Activated CD8-positive, alpha-beta memory T cell treated with anti-CD3 and anti-CD28 coated beads for 24 hours (primary cell): ENCODE results near the gene MIF.
"Not testable (repeated sequence)": the region's sequence is repeated elsewhere in the genome, so short reads cannot be mapped to it uniquely, and the experiment has no call there.

Experiments used
- DNase-seq: peaks from one replicate; pipeline ENCODE4 v3.0.0-alpha.2; 2020

MIF gene

DNA sequence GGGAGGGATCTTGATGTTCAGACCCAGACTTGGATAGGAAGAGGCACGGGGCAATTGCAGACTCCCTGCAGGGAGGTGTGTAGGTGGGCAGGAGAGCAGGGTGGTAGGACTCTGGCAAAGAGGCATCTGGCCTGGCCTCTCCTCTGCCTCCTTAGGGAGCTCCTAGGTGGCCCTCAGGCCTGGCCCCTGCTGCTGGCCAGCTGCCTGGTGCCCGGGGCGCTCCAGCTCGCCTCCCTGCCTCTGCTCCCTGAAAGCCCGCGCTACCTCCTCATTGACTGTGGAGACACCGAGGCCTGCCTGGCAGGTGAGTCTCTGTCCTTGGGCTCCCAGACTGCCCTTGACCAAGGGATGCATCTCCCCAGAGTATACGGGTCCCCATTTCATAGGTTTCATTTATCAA, 16.6 kb upstream of the MIF start:
- no peak for DNase-seq

DNA sequence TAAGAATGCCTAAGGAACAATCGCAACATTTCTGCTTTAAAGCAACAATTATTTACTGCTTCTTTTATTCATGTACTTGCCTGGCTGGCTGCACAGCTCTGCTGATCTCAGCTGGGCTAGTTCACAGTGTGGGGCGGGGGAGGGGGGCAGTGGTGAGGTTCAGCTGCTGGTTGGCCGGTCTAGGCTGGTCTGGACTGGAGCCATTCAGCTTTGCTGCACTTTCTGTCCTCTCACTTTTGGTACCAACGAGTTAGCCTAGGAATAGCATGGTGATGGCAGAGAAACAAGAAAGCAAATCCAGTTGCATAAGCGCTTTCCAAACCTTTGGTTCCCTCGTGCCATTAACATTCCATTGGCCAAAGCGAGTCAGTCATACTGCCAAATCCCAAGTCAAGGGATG, 16.0 kb upstream of the MIF start:
- DNase-seq = no peak

DNA sequence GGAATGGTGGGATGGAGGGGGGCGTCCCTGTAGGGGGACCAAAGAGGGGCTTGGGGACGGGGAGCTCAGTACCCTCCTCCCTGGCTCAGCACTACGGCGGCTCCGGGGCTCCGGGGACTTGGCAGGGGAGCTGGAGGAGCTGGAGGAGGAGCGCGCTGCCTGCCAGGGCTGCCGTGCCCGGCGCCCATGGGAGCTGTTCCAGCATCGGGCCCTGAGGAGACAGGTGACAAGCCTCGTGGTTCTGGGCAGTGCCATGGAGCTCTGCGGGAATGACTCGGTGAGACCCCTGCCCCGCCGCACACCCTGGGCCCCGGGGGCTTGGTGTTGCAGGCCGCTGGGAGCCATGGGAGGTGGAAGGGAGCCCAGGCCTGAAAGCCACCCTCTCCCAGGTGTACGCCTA, 11.8 kb upstream of the MIF start:
- no peak for DNase-seq

DNA sequence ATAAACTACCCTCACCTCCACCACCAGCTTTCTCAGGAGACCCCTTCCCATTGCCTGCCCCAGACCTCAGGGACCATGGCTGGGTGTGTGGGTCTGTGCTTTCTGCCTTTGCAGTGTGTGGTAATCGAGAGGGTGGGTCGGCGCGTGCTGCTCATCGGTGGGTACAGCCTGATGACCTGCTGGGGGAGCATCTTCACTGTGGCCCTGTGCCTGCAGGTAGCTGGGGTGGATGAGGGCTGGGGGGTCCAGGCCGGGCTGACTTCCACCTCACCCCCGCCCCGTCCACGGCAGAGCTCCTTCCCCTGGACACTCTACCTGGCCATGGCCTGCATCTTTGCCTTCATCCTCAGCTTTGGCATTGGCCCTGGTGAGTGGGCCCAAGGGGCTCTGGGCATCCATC, 10.5 kb upstream of the MIF start:
- DNase-seq = no peak

DNA sequence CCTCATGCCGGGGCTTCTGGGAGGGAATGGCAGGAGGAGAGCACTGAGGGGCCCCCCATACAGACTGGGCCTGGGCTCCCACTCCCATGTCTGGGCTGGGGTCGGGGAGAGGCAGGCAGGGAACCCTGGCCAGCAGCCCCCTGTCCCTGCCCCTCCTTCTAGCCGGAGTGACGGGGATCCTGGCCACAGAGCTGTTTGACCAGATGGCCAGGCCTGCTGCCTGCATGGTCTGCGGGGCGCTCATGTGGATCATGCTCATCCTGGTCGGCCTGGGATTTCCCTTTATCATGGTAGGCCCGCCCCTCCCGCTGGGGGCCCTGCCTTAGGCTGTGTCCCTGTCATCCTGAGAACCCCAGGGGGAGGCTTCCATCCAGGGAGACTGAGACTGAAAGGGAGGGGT, 10.0 kb upstream of the MIF start:
- DNase-seq = no peak

DNA sequence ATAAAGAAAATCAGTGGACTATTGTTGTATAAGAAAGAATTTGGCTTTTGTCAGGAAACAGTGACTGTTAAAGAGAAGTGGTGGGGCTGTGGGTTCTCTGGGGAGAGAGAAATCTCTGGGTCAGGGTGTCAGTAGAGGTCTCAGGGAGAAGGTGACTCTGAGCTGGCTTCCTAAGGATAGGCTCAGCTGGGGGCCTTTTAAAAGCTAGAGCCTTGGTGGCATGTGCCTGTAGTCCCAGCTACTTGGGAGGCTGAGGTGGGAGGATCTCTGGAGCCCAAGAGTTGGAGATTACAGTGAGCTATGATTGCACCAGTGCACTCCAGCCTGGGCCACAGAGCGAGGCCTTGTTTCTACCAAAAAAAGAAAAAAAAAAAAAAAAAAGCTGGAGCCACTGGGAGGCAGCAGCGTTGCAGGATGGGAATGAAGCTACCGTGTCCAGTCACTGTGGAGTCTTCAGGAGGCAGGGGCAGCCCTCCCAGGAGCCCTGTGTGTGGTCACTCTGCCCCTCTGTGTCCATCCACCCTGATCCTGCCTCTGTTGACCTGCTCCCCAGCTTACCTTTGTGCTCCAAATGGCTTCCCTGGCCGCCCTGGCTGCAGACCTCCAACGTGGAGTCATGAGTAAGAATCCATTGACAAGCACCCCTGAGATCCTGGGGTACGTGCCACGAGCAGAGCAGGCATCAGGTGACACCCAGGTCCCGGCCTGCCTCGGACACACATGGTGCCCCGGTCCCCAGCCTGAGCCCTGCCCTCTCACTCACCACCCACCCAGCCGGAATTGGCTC, 5.4 kb upstream of the MIF start:
- DNase-seq = no peak

DNA sequence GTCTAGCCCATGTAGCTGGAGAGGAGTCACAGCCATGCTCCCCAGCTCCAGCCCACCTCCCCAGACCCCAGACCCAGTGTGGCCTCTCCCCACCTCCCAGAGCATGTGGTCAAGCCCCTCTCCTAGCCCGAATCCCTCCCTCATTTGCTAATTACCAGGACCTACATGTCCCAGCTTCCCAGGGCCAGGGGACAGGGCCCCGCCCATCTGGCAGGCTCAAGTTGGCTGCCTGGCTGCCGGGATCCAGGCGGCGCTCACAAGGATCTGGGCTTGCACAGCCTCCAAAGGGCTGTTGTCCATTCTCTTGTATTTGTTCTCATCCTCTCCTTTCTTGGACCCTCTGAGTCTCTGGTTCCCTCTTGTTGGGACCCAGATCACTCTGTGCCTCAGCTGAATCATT, 4.6 kb upstream of the MIF start:
- no peak for DNase-seq

DNA sequence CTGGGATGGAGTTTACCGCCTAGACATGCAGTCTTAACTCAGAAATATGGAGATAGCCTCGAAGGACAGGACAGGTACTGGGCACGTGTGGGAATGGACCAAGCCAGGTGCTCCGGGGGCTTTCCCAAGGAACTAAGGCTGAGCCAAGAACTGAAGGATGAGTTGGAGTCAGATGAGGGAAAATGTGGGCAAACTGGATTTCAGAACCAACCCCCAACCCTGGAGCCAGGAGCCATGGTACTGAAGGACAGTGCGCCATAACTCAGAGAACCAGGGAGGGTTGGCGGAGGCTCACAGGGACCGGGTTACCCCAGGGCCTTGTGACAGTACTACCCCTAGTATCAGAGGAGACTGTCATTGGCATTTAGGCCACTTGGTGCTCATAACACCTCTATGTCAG, 2.5 kb upstream of the MIF start:
- no peak for DNase-seq

DNA sequence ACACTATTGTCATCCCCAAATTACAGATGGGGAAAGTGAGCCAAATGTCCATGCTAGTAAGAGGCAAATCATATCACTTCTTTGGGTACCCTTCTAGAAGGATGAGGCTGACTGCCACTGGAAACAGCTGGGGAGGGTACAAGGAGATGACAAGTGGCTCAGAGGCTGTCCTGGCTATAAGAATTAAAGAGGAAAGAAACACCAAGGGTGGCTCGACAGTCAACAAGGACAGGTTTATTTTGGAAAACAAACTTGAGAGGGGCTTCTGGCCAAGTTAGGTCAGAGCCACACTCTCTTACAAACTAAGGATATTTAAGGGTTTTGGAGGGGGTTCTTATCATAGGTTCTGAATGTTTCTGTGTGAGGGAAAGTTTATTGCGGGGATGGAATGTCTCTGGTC, 2.1 kb upstream of the MIF start:
- no peak for DNase-seq

DNA sequence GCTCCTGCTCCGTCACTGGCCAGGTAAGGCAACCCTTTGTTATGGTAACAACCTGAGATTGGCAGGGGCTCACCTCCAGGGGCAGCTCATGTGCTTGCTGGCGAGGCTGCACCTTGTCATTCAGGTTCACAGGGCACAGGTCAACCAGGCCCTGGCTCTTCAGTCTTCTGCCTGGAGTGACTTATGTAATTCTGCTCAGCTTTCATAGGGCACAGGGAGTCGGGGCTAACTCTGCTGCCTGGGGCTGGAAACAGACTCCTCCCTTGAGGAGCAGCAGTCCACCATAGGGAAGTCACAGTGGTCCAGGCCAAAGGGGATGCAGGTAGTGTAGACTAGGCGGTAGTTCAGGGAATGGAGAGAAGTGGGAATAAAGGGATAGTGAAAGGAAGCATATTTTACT, 1.5 kb upstream of the MIF start:
- no peak for DNase-seq

DNA sequence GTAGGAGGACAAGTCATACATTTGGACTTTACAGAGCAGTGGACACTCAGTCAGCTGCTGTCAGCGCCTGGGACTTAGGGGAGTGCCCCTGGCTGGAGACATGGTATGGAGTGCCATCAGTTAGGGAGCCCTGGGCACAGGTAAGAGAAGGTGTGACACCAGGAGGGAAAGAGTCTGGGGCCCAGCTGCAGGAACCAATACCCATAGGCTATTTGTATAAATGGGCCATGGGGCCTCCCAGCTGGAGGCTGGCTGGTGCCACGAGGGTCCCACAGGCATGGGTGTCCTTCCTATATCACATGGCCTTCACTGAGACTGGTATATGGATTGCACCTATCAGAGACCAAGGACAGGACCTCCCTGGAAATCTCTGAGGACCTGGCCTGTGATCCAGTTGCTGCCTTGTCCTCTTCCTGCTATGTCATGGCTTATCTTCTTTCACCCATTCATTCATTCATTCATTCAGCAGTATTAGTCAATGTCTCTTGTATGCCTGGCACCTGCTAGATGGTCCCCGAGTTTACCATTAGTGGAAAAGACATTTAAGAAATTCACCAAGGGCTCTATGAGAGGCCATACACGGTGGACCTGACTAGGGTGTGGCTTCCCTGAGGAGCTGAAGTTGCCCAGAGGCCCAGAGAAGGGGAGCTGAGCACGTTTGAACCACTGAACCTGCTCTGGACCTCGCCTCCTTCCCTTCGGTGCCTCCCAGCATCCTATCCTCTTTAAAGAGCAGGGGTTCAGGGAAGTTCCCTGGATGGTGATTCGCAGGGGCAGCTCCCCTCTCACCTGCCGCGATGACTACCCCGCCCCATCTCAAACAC, 850 bp upstream of the MIF start:
- no peak for DNase-seq

DNA sequence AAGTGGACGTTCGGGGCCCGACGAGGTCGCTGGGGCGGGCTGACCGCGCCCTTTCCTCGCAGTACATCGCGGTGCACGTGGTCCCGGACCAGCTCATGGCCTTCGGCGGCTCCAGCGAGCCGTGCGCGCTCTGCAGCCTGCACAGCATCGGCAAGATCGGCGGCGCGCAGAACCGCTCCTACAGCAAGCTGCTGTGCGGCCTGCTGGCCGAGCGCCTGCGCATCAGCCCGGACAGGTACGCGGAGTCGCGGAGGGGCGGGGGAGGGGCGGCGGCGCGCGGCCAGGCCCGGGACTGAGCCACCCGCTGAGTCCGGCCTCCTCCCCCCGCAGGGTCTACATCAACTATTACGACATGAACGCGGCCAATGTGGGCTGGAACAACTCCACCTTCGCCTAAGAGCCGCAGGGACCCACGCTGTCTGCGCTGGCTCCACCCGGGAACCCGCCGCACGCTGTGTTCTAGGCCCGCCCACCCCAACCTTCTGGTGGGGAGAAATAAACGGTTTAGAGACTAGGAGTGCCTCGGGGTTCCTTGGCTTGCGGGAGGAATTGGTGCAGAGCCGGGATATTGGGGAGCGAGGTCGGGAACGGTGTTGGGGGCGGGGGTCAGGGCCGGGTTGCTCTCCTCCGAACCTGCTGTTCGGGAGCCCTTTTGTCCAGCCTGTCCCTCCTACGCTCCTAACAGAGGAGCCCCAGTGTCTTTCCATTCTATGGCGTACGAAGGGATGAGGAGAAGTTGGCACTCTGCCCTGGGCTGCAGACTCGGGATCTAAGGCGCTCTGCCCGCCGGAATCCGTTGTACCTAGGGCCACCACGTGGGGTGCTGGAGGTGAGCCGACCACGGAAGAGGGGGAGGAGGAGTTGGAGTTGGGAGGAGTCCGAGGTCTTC, 771 bp downstream of the MIF start:
- peak; percentile 86 for DNase-seq

DNA sequence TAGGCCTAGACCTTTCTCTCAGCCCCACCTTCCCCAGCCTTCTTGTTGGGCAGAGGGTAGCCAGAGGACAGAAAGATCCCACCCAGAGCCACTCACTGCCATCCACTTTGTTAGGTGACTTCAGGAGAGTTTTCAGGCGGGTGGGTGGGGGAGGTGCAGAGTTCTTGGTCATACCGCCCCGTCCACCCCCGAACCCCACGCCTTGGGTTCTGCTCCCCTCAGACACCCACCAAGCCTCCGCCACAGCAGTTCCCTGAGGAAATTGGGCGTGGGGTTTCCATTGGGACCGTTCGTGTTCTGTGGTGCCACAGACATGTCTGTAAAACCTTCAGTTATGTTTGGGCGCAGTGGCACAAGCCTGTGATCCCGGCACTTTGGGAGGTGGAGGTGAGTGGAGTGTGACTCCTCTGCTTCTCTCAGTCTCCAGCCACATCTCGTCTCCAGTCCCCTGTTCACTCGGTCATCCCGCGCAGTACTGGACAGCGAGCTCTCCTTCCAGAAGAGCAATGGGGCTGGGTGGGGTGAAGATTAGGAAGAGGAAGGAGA, 1.5 kb downstream of the MIF start:
- DNase-seq = no peak

DNA sequence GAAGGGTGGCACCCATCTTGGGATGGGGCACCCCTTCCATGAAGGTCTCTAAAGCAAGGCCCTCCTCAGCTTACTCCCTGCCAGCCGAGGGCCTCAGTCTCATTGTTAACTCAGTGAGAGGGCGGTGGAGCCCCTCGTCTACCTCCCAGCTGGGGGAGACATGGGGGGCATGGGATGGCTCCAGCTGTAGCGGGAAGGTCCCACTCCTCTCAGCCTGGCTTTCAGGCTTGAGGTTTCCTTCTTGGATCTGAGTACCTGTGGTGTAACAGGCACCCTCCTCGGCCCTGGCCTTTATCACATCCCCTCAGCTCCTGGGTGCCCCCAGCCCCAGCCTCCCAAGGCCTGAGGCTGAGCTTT, 2.0 kb downstream of the MIF start:
- DNase-seq = no peak

DNA sequence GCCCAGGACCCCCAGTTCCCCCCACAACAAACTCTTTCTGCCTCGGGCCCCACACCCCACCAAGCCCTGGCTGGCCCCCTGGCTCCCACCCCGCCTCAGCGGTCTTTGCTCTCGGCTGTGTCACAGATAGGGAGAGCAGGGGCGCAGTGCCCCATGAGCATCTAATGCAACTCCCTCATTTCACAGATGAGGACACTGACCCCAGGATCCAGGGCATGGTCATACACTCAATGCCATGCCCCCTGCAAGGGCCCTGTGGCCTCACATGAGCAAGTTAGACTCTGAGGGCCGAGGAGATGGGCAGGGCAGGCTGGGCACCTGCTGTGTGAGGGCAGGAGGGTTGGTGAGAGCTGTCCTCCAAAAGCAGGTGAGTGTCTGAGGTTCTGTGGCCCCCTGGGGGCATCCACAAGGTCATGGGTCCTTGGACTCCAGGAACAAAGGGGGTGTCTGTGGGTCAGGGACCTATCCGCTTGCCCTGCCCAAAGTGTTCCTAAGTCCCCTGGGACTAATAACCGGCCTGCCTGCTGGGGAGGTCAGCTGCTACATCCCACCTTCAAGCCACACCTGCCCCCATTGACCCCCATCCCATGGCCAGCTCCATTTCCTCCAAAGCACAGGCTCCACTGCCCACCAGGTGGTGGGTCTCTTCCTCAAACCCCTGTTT, 2.5 kb downstream of the MIF start:
- DNase-seq = no peak

DNA sequence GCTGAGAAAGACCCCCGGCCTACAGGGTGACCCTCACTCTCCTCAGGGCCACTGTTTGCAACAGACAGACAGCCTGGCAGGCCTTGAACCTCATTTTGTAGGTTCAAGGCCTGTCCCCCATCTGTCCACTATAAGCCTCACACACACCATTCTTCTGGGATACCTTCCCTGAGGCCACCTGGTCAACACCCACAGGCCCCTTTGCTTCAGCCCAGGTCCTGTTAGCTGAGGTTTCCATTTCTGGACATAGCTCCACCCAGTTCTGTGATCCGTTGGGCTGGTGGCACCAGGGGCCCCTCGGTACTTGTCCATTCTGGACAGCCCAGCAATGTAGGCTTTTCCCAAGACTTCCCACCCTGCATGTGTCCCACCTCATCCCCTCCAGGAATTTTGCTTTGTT, 3.1 kb downstream of the MIF start:
- DNase-seq = no peak

DNA sequence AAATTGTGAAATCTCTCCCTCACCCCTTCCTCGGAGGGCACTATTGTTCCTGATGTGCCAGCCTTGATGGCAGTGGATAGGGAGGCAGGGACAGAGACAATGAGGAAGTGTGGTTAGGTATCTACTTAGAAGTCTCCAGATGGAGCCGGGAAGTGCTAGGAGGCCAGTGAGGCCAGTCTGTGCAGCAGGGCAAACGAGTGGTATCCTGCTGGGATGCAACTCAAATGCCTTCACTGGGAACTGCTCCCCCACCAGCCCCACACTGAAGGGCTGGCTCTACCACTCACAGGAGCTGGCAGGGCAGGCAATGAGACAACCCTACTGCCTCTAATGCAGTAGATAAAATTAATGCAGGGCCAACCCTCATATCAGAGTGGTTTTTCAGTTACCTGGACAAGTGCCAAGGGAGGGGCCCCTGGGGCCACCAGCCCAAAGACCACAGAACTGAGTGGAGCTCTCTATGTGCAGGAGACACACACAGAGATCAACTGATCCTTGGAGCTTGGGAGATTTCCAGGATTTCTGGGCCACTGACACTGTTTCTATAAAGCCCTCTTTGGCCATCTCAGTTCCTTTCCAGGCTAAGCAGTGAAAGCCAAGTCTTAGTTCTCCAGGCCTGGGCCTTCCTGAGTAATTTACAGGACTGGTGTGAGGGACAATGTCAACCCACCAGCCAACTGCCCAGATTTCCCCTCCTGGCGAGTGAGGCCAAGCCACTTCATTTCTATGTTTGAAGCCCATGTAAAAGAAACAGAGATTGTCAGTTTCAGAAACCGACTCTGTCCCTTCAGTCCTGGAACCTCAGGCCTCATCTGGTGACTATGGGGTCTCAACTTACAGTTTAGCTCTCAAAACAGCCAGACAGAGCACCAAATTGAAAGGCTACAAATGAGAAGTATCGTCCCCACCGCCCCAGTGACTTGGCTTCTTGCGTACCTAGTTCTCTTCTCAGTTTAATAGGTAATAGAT, 4.1 kb downstream of the MIF start:
- no peak for DNase-seq

DNA sequence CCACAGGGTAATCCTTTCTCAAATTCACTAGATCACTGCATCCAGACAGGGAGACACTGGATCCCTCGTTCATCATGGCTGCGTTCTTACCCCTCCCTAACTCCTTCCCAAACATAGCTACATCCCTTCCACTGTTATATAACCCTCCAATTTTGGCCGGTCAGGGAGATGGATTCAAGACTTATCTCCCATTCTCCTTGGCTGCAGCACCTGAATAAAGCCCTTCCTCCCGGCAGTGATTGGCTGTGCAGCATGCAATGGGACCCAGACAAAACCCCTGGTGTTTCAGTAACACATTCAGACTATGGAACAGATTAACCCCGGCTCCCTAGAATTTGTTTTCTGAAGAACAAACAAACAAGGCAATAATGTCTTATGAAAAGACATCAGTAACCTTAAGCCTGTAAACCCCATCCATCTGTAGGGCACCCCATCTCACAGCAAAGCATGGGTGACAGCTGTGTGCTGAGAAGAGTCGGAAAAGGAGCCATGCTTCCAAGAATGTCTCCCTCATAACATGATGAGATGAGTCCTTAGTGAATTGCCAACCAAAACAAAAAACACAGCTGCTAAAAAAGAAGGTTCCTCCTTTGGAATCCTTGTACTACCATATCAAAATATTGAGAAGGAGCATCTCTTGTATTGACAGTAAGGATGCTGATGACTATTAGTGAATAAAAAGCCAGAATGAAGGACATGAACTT, 5.0 kb downstream of the MIF start:
- DNase-seq = no peak

DNA sequence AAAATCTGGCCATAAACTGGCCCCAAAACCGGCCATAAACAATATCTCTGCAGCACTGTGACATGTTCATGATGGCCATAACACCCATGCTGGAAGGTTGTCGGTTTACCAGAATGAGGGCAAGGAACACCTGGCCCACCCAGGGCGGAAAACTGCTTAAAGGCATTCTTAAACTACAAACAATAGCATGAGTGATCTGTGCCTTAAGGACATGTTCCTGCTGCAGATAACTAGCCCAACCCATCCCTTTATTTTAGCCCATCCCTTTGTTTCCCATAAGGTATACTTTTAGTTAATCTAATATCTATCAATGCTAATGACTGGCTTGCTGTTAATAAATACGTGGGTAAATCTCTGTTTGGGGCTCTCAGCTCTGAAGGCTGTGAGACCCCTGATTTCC, 6.0 kb downstream of the MIF start:
- DNase-seq = not testable (repeated sequence)

DNA sequence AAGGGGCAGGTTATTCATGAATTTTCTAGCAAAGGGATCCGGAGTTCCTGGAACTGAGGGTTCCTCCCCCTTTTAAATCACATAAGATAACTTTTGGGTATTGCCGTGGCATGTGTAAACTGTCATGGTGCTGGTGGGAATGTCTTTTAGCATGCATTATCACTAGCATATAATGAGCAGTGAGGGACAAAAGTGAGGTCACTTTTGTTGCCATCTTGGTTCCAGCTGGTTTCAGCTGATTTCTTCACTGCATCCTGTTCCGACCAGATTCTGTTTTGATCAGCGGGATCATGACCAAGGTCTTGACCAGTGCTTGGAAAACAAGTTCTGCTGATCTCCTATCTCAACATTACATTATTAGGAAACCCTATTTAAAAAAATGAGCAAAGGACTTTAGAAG, 7.4 kb downstream of the MIF start:
- DNase-seq = no peak
